Measurements from ENCODE around the gene LIMA1.

The LIMA1 gene

GRCh38 chr12:50217202-50217601 lies 66.1 kb downstream of the LIMA1 start:
- no peak for TF ChIP-seq CTCF (IDR thresholded peaks at IDR 0.05; ENCODE audit: insufficient read depth, low read depth, low read length, missing control alignments)
- DNase-seq (ENCODE audit: low read depth) = no peak
- H3K4me3 ChIP-seq (ENCODE audit: low read depth, low read length) = no peak overlapping the region

GRCh38 chr12:50215033-50215432 lies 68.3 kb downstream of the LIMA1 start:
- no peak for TF ChIP-seq CTCF (IDR thresholded peaks at IDR 0.05; ENCODE audit: insufficient read depth, low read depth, low read length, missing control alignments)
- no peak for DNase-seq (ENCODE audit: low read depth)
- H3K4me3 ChIP-seq (ENCODE audit: low read depth, low read length) = no peak overlapping the region

GRCh38 chr12:50214018-50214417 lies 69.3 kb downstream of the LIMA1 start:
- DNase-seq (ENCODE audit: low read depth) = no peak
- no peak overlapping the region for H3K4me3 ChIP-seq (ENCODE audit: low read depth, low read length)
- TF ChIP-seq CTCF (IDR thresholded peaks at IDR 0.05; ENCODE audit: insufficient read depth, low read depth, low read length, missing control alignments) = no peak

GRCh38 chr12:50213439-50213838 lies 69.9 kb downstream of the LIMA1 start:
- no peak for TF ChIP-seq CTCF (IDR thresholded peaks at IDR 0.05; ENCODE audit: insufficient read depth, low read depth, low read length, missing control alignments)
- no peak overlapping the region for H3K4me3 ChIP-seq (ENCODE audit: low read depth, low read length)
- DNase-seq (ENCODE audit: low read depth) = no peak

GRCh38 chr12:50212071-50212467 lies 71.3 kb downstream of the LIMA1 start:
- no peak for DNase-seq (ENCODE audit: low read depth)
- TF ChIP-seq CTCF (IDR thresholded peaks at IDR 0.05; ENCODE audit: insufficient read depth, low read depth, low read length, missing control alignments) = no peak
- no peak overlapping the region for H3K4me3 ChIP-seq (ENCODE audit: low read depth, low read length)

- H3K4me3 ChIP-seq (ENCODE audit: low read depth, low read length) = no peak overlapping the region
- DNase-seq (ENCODE audit: low read depth) = no peak
- TF ChIP-seq CTCF (IDR thresholded peaks at IDR 0.05; ENCODE audit: insufficient read depth, low read depth, low read length, missing control alignments) = no peak
Observed at GRCh38 chr12:50211392-50212070, 71.8 kb downstream of the LIMA1 start.

GRCh38 chr12:50207424-50207823 lies 75.9 kb downstream of the LIMA1 start:
- no peak for DNase-seq (ENCODE audit: low read depth)
- TF ChIP-seq CTCF (IDR thresholded peaks at IDR 0.05; ENCODE audit: insufficient read depth, low read depth, low read length, missing control alignments) = no peak
- H3K4me3 ChIP-seq (ENCODE audit: low read depth, low read length) = no peak overlapping the region
